Measurements from ENCODE around the gene SLC25A11.
A peak's percentile ranks its signal among the peaks of the same experiment; 100 is the strongest.

SLC25A11 gene

GRCh38 chr17:4970273-4970672 lies 30.4 kb upstream of the SLC25A11 start:
- Mint-ChIP-seq H3K27ac (no peak overlapping the region), H3K36me3 (ENCODE audit: low read depth) (peaks cover 59% of the 10 kb centered on the region), H3K4me3 (peak overlapping the region; percentile 17), H3K4me1 (ENCODE audit: low read depth) (peaks cover 34% of the 10 kb centered on the region), H3K27me3 (ENCODE audit: low read depth) (no peaks in the 10 kb centered on the region), H3K9me3 (no peaks in the 10 kb centered on the region)

DNA sequence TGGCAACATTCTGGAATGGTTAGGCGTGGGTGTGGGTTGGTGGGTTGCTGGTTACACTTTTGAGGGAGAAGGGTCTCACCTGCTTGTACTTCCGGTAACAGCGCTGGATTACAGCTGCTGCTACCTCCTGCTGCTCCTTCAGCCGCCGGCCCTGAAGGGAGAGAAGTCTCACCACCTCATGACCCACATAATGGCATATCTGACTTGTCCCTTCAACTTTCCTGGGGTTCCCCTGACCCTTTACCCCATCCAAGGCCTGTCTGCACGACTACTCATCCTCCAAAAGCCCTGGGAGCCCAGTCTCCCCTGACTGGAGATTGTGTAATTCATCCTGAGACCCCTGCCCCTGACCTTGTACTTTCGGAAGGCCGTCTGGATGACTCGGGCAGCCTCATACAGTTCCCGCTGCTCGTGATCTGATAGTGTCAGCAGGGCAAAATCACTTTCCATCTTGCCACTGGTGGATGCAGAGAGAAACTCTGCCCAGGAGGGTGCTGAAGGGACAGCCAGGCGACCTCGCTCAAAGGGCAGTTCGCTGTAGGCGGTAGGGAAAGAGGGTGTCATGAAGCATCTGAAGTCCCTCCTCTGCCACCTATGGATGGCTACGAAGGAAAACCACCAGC lies 29.8 kb upstream of the SLC25A11 start:
- Mint-ChIP-seq H3K36me3 (ENCODE audit: low read depth) (peaks cover 54% of the 10 kb centered on the region), H3K9me3 (no peaks in the 10 kb centered on the region), H3K4me1 (ENCODE audit: low read depth) (peaks cover 32% of the 10 kb centered on the region), H3K27me3 (ENCODE audit: low read depth) (no peaks in the 10 kb centered on the region), H3K27ac (no peak overlapping the region), H3K4me3 (no peak overlapping the region)

DNA sequence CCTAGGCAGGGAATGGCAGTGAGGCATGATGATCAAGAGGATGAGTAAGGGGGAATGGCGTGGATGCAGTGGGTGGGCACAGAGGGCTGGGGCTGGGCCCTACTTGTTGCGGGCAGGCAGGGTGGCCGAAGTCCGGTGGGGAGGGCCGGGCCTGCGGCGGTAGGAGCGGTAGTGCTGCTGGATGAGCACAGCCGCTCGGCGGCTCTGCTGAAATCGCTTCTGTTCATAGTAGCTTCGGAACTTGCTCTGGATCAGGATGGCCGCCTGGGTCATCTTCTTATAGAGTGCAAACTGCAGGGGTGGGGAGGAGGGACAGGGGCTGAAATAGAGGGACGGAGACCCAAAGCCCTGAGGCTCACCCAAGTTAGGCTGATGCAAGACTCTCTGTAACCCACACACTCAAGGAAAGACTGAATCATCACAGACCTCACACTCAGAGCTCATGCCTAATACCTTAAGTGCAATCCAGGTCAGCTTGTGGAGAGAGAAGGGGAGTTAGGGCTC lies 29.3 kb upstream of the SLC25A11 start:
- Mint-ChIP-seq H3K27ac (no peak overlapping the region), H3K4me3 (no peak overlapping the region), H3K4me1 (ENCODE audit: low read depth) (peaks cover 32% of the 10 kb centered on the region), H3K36me3 (ENCODE audit: low read depth) (peaks cover 50% of the 10 kb centered on the region), H3K27me3 (ENCODE audit: low read depth) (no peaks in the 10 kb centered on the region), H3K9me3 (no peaks in the 10 kb centered on the region)

- Mint-ChIP-seq H3K27ac (no peak overlapping the region), H3K4me1 (ENCODE audit: low read depth) (peaks cover 29% of the 10 kb centered on the region), H3K27me3 (ENCODE audit: low read depth) (no peaks in the 10 kb centered on the region), H3K36me3 (ENCODE audit: low read depth) (peaks cover 47% of the 10 kb centered on the region), H3K9me3 (no peaks in the 10 kb centered on the region), H3K4me3 (no peak overlapping the region)
Observed at GRCh38 chr17:4968486-4969046, 28.7 kb upstream of the SLC25A11 start.

DNA sequence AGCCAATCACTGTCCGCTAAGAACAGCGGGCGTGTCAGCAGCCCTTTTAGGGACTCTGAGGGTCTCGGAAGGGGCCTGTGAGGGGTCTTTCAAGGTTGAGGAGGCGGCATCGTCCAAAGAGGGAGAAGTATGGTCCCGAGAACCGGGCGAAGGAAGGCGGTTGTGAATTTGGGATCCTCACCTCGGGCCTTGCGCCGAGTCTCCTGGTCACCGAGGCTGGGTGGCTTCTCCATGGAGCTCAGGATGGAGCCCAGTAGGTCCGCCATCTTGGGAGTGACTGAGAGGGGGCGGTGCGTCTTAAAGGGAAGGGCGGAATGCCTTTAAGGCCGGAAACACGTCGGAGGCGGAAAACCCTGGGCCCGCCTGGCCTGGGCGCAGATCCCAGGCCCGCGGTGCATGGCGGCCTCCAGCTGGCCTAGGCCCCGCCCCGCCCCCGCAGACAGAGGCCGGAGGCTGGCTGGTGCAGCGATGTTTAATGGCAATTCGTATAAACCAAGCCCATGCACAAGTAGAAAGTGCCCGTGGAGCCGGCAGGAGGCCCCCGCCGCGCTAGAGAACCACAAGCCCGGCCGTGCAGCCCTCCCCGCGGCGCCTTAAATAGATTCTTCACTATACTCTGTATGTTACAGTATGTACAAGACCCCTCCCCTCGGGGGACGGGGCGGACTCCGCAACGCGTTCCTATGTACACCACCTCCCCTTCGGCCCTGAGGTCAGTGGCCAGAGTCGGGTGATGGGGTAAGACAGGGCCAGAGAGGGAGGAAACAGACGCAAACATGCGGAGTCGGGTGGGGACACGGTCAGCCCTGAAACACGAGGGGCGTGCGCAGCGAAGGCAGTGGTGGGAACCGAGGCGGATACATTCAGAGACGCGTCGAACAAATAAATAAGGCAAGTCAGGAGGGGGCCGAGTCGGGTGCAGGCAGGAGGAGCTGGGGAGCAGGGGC lies 28.0 kb upstream of the SLC25A11 start, which contains the start of gene SPAG7:
Gene SPAG7 (minus strand): TSS at position 279 of the 947 bp plus-strand sequence. CDS start 13 bp downstream, at position 266.
- no peak within 1 kb of the TSS for H3K27ac Mint-ChIP-seq
- H3K36me3 Mint-ChIP-seq (ENCODE audit: low read depth): peaks cover 42% of the 10 kb centered on the region
- no peaks in the 10 kb centered on the region for H3K27me3 Mint-ChIP-seq (ENCODE audit: low read depth)
- H3K9me3 Mint-ChIP-seq: no peaks in the 10 kb centered on the region
- H3K4me3 Mint-ChIP-seq: no peak within 1 kb of the TSS
- H3K4me1 Mint-ChIP-seq (ENCODE audit: low read depth): peaks cover 29% of the 10 kb centered on the region

- H3K27me3 Mint-ChIP-seq (ENCODE audit: low read depth): no peaks in the 10 kb centered on the region
- H3K4me3 Mint-ChIP-seq: no peak overlapping the region
- no peak overlapping the region for H3K27ac Mint-ChIP-seq
- H3K36me3 Mint-ChIP-seq (ENCODE audit: low read depth): peaks cover 35% of the 10 kb centered on the region
- peaks cover 29% of the 10 kb centered on the region for H3K4me1 Mint-ChIP-seq (ENCODE audit: low read depth)
- no peaks in the 10 kb centered on the region for H3K9me3 Mint-ChIP-seq
Observed at GRCh38 chr17:4966844-4967538, 27.1 kb upstream of the SLC25A11 start.

GRCh38 chr17:4965311-4965986 lies 25.6 kb upstream of the SLC25A11 start:
- Mint-ChIP-seq H3K27me3 (ENCODE audit: low read depth) (no peaks in the 10 kb centered on the region), H3K4me3 (peak overlapping the region; percentile 16), H3K4me1 (ENCODE audit: low read depth) (peaks cover 23% of the 10 kb centered on the region), H3K9me3 (no peaks in the 10 kb centered on the region), H3K36me3 (ENCODE audit: low read depth) (peaks cover 28% of the 10 kb centered on the region), H3K27ac (no peak overlapping the region)

GRCh38 chr17:4960279-4960922 lies 20.6 kb upstream of the SLC25A11 start:
- H3K27me3 Mint-ChIP-seq (ENCODE audit: low read depth): no peaks in the 10 kb centered on the region
- H3K27ac Mint-ChIP-seq: no peak overlapping the region
- H3K4me1 Mint-ChIP-seq (ENCODE audit: low read depth): peaks cover 10% of the 10 kb centered on the region
- H3K9me3 Mint-ChIP-seq: no peaks in the 10 kb centered on the region
- peaks cover 12% of the 10 kb centered on the region for H3K36me3 Mint-ChIP-seq (ENCODE audit: low read depth)
- no peak overlapping the region for H3K4me3 Mint-ChIP-seq

- Mint-ChIP-seq H3K27me3 (ENCODE audit: low read depth) (no peaks in the 10 kb centered on the region), H3K4me1 (ENCODE audit: low read depth) (peaks cover 7% of the 10 kb centered on the region), H3K27ac (no peak overlapping the region), H3K9me3 (no peaks in the 10 kb centered on the region), H3K4me3 (no peak overlapping the region), H3K36me3 (ENCODE audit: low read depth) (peaks cover 9% of the 10 kb centered on the region)
Observed at GRCh38 chr17:4959261-4959965, 19.6 kb upstream of the SLC25A11 start.

GRCh38 chr17:4958102-4958501 lies 18.3 kb upstream of the SLC25A11 start:
- Mint-ChIP-seq H3K27ac (no peak overlapping the region), H3K4me1 (ENCODE audit: low read depth) (peaks cover 7% of the 10 kb centered on the region), H3K9me3 (no peaks in the 10 kb centered on the region), H3K36me3 (ENCODE audit: low read depth) (peaks cover 11% of the 10 kb centered on the region), H3K4me3 (no peak overlapping the region), H3K27me3 (ENCODE audit: low read depth) (no peaks in the 10 kb centered on the region)

DNA sequence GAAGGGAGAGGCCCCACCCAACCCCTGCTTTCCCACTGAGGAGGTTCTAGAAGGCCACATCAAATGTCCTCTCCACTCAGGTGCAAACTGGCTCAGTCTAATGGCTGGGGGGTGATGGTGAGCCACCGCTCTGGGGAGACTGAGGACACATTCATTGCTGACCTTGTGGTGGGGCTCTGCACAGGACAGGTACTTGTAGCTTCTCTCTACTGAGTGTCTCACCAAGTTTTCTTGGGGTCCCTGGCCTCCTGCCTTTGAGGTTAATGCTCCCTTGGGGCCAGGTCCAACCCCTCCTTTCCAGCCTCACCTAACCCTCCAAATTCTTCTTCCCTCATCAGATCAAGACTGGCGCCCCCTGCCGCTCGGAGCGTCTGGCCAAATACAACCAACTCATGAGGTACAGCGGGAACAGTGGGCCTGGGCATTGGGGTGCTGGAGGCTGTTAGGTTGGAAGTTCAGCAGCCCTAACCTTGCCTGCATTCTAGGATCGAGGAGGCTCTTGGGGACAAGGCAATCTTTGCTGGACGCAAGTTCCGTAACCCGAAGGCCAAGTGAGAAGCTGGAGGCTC lies 16.7 kb upstream of the SLC25A11 start:
- no peaks in the 10 kb centered on the region for H3K9me3 Mint-ChIP-seq
- no peaks in the 10 kb centered on the region for H3K27me3 Mint-ChIP-seq (ENCODE audit: low read depth)
- H3K36me3 Mint-ChIP-seq (ENCODE audit: low read depth): peaks cover 11% of the 10 kb centered on the region
- peaks cover 7% of the 10 kb centered on the region for H3K4me1 Mint-ChIP-seq (ENCODE audit: low read depth)
- H3K4me3 Mint-ChIP-seq: no peak overlapping the region
- no peak overlapping the region for H3K27ac Mint-ChIP-seq

DNA sequence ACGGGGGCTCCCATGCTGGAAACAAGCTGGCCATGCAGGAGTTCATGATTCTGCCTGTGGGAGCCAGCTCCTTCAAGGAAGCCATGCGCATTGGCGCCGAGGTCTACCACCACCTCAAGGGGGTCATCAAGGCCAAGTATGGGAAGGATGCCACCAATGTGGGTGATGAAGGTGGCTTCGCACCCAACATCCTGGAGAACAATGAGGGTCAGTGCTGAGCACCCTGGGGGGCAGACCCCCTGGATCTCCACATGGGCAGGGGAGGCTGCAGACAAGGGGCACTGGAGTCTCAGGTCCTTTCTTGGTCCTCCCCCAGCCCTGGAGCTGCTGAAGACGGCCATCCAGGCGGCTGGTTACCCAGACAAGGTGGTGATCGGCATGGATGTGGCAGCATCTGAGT lies 15.2 kb upstream of the SLC25A11 start:
- peaks cover 6% of the 10 kb centered on the region for H3K36me3 Mint-ChIP-seq (ENCODE audit: low read depth)
- H3K27me3 Mint-ChIP-seq (ENCODE audit: low read depth): no peaks in the 10 kb centered on the region
- no peak overlapping the region for H3K4me3 Mint-ChIP-seq
- H3K27ac Mint-ChIP-seq: no peak overlapping the region
- peaks cover 15% of the 10 kb centered on the region for H3K4me1 Mint-ChIP-seq (ENCODE audit: low read depth)
- H3K9me3 Mint-ChIP-seq: no peaks in the 10 kb centered on the region

All from T-helper 1 cell treated with Interleukin-12 subunit alpha and Interleukin-12 subunit beta and Interleukin-4 antibody, amounts not matched to agents 30 μg/mL and 1 μg/mL, for 36 hours (primary cell).